ENCODE results near the gene TMEM176A.

DNA sequence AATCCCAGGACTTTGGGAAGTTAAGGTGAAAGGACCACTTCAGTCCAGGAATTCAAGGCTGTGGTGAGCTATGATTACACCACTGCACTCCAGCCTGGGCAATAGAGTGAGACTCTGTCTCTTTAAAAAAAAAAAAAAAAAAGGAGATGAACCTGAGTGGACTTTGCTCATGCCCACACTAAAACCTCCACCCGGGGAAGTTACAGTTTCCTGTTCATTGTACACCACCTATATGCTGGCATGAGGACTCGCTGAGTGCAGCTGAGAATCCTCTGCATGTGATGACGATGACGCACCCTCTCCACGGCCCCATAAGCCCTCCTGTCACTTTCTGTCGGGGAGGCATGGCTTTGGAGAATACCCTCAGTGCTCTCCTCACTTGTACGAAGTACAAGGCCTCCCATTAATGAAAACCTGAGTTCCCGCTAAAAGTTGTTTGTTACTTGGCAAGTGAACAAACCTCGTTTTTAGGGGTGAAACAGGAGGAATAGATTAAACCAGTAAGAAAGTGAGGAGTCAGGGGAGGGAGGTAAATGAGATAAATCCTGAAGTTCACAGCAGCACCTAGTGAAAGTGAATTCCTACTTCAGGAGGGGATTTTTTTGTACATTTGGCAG lies 16.3 kb upstream of the TMEM176A start:
- TF ChIP-seq TCF7L2 (IDR thresholded peaks at IDR 0.05; ENCODE audit: borderline replicate concordance, extremely low read depth, insufficient read depth, insufficient read length) (no peak), CTCF (IDR thresholded peaks at IDR 0.05 in 2 of 3, conservative IDR thresholded peaks at IDR 0.05 in 1 of 3; ENCODE audit: borderline replicate concordance in 1 of 3, insufficient read depth in 1 of 3, low read depth in 2 of 3, low read length in 2 of 3) (no peak), SP1 (IDR thresholded peaks at IDR 0.05; ENCODE audit: low read depth) (no peak), POLR2A (IDR thresholded peaks at IDR 0.05; ENCODE audit: borderline replicate concordance, extremely low read depth, insufficient read depth, insufficient read length) (no peak), ATF3 (IDR thresholded peaks at IDR 0.05) (no peak), ZNF274 (IDR thresholded peaks at IDR 0.05; ENCODE audit: low read depth, low read length) (no peak)
